Activated CD4-positive, alpha-beta T cell treated with anti-CD3 and anti-CD28 coated beads, Interleukin-2, amount 10 ng/mL, durations not matched to agents 7 days and 5 days (primary cell): ENCODE data around the gene ANKRD30BL. TPM values are rescaled to one million over a fixed set of nuclear protein-coding genes. Genes with fewer than 3 reads are reported as not detected.
"Not testable (repeated sequence)": the region's sequence is repeated elsewhere in the genome, so short reads cannot be mapped to it uniquely, and the experiment has no call there.

Experiments
- CTCF ChIA-PET: fragments of 350-600 bp; sonication (Branson Sonifier 250); formaldehyde crosslinking; loops from one replicate; lab custom pipeline; 2021; ENCODE audit warnings: antibody characterized with exemption; lab: Charles Lee
- POLR2A ChIA-PET: fragments of 350-600 bp; sonication (Branson Sonifier 250); formaldehyde crosslinking; loops from one replicate; lab custom pipeline; 2021; ENCODE audit warnings: antibody characterized with exemption; lab: Charles Lee
- DNase-seq: peaks from one replicate; pipeline ENCODE4 v3.0.0-alpha.2; 2020
- H3K27ac Mint-ChIP-seq: one replicate; pipeline ENCODE4 v1.8.0; 2021; ENCODE audit warnings: mild to moderate bottlenecking, moderate library complexity, mixed read lengths
- H3K27me3 Mint-ChIP-seq: one replicate; pipeline ENCODE4 v1.8.0; 2021; ENCODE audit warnings: mixed read lengths
- H3K36me3 Mint-ChIP-seq: one replicate; pipeline ENCODE4 v1.8.0; 2021; ENCODE audit warnings: low read depth, mixed read lengths
- H3K4me1 Mint-ChIP-seq: one replicate; pipeline ENCODE4 v1.8.0; 2021; ENCODE audit warnings: mixed read lengths
- H3K4me3 Mint-ChIP-seq: one replicate; pipeline ENCODE4 v1.8.0; 2021; ENCODE audit warnings: mild to moderate bottlenecking, moderate library complexity, mixed read lengths
- H3K9me3 Mint-ChIP-seq: one replicate; pipeline ENCODE4 v1.8.0; 2021; ENCODE audit warnings: mixed read lengths
- total RNA-seq, 2 experiments: library from RNA; stranded (reverse); gene quantifications; one replicate each; pipeline ENCODE4 v1.2.3, GENCODE V29; 2021

ANKRD30BL gene, protein sequence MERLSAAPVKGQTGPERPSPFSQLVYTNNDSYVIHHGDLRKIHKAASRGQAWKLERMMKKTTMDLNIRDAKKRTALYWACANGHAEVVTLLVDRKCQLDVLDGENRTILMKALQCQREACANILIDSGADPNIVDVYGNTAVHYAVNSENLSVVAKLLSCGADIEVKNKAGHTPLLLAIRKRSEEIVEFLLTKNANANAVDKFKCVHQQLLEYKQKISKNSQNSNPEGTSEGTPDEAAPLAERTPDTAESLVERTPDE
- not detected for total RNA-seq

DNA sequence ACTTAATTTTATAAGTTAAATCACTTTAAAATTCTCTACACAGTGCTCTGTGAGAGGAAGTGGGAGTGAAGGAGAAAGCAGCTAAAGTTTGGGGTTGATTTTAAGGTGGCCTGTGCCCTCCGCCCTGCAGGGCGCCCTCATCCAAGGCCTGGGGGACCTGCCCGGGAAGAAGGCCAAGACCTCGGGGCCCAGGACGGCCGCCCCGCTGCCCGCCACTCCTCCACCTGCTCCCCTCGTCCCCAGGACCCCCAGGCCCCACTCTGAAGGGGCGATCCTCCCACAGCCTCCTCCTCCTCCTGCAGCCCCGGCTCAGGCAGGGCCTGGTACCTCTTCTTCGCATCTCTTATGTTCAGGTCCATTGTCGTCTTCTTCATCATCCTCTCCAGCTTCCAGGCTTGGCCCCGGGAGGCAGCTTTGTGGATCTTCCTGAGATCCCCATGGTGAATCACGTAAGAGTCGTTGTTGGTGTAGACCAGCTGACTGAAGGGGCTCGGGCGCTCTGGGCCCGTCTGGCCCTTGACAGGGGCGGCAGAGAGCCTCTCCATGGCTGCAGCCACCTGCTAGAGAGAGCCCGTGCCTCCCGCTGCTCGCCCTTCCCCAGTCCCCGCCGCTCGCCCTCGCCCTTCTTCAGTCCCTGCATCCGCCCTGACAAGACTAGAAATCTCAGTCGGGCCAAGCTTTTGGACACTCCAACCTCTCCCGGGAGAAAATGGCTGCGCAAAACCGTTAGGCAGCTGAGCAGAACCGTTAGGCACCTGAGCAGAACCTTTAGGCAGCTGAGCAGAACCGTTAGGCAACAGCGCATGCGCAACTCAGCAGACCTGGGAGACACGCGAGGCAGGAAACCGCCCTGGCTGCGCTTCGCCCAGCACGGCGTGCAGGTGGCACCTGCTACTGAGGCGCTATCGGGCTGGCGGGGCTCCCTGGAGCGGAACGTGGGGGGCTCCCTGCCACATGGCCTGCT lies at the start of gene ANKRD30BL:
TSS of gene ANKRD30BL (minus strand) at position 792 of the 964 bp plus-strand sequence. CDS start at position 545, 247 bp downstream.
- DNase-seq, H3K27me3 Mint-ChIP-seq, H3K27ac Mint-ChIP-seq, H3K4me3 Mint-ChIP-seq, H3K9me3 Mint-ChIP-seq, POLR2A ChIA-PET, H3K4me1 Mint-ChIP-seq, H3K36me3 Mint-ChIP-seq, CTCF ChIA-PET: not testable (repeated sequence)

DNA sequence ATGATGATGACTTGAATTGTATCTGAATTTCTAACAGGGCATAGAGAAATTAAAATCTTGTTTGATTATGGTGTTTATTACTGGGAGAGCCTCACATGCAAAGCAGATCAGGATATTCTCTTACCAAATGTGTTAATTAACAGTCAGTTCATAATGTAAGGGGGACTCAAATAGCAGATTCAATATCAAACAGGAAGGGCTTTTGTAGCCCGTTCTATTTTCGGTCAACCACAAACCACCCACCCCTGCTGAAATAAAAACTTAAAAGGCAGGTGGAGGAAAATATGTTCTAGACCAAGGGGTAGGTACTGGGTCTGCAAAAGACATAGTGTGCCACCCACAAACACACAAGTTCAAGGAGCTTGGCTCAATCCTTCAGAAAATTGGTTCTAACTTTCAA lies 41.1 kb upstream of the ANKRD30BL start:
- CTCF ChIA-PET: not testable (repeated sequence)

DNA sequence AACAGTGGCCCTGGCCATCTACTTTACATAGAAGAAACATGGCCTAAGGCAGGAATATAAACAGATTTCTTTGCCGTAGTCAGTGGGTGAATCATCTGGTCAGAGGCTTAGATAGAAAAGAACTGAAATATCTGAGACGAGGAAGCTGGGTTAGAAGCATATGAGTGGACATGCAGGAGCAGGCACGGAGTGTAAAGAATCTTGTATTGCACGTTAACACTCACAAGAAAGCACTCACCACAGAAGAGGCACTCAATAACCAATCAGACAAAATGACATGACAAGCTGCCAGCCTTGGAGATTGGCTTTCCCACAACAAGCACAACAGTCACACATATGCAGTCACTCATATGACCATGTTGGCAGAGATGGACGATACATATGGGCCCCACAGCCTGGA lies 31.1 kb upstream of the ANKRD30BL start:
- DNase-seq, H3K4me3 Mint-ChIP-seq, H3K27me3 Mint-ChIP-seq, CTCF ChIA-PET, H3K27ac Mint-ChIP-seq, H3K9me3 Mint-ChIP-seq, H3K36me3 Mint-ChIP-seq, POLR2A ChIA-PET, H3K4me1 Mint-ChIP-seq: not testable (repeated sequence)

More for the DNA sequence above, 41.1 kb upstream of the ANKRD30BL start:
- H3K4me1 Mint-ChIP-seq, H3K9me3 Mint-ChIP-seq, DNase-seq, H3K4me3 Mint-ChIP-seq, POLR2A ChIA-PET, H3K27ac Mint-ChIP-seq, H3K36me3 Mint-ChIP-seq, H3K27me3 Mint-ChIP-seq: not testable (repeated sequence)

DNA sequence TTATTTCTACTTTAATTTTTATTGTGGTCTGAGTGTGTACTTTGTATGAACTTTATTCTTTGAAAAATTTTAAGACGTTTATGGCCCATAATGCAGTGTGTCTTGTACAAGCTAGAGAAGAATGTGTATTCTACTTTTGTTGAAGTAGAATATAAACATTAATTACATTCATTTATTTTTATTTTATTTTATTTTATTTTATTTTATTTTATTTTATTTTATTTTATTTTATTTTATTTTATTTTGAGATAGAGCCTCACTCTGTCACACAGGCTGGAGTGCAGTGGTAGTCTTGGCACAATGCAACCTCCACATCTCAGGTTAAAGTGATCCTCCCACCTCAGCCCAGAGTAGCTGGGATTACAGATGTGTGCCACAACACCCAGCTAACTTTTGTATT lies 5.3 kb upstream of the ANKRD30BL start:
- H3K9me3 Mint-ChIP-seq, H3K4me3 Mint-ChIP-seq, DNase-seq, H3K27ac Mint-ChIP-seq, CTCF ChIA-PET, POLR2A ChIA-PET, H3K4me1 Mint-ChIP-seq, H3K27me3 Mint-ChIP-seq, H3K36me3 Mint-ChIP-seq: not testable (repeated sequence)

DNA sequence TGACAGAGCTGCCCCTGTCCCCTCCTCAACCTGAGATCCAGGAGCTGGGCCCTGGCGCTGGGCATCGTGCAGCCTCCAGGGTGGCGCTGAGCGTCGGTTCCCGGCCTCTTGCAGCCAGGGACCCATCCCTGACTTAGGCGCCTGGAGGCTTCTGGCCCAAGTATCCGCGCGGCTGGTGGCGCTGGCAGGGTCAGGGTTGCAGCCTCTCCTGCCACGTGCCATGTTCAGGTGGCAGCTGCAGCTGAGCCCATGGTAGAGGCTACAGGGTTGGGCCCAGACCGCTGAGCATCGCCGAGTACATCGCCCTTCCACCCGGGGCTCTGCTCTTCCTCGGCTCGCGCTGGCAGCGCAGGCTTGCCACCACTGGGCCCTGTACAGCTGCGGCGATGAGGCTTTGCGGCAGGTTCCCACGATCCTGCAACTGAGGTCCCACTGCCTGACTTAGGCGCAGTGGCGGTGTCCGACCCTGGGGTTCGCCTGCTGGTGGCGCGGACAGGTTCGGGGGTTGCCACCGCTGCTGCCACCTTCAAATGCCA lies 441 bp upstream of the ANKRD30BL start:
- H3K27me3 Mint-ChIP-seq, POLR2A ChIA-PET: not testable (repeated sequence)

DNA sequence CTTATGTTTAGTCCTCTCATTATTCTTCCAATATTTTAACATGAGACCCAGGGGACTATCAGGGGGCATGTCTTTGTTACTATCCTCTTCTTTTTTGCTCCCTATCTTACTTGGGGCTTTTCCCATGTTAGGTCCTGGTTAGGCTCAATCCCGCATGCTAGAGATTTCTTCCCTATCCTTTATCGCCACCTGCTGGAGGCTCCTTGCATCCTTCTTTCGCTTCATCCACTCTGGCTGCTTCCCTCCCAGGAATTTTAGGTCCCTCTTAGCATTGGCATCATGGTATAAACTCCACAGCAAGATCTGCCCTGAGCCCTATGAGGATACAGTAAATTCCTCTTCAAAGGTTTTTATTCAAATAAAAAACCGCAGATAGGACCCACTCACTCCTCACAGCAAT lies 15.0 kb downstream of the ANKRD30BL start:
- DNase-seq: peak; percentile 40
- H3K9me3 Mint-ChIP-seq, POLR2A ChIA-PET, CTCF ChIA-PET, H3K36me3 Mint-ChIP-seq, H3K4me3 Mint-ChIP-seq, H3K27ac Mint-ChIP-seq, H3K27me3 Mint-ChIP-seq, H3K4me1 Mint-ChIP-seq: not testable (repeated sequence)

More for the DNA sequence above, 441 bp upstream of the ANKRD30BL start:
- CTCF ChIA-PET, H3K36me3 Mint-ChIP-seq, H3K27ac Mint-ChIP-seq, H3K4me3 Mint-ChIP-seq, H3K4me1 Mint-ChIP-seq, H3K9me3 Mint-ChIP-seq, DNase-seq: not testable (repeated sequence)
